HG03196 (cell line): Measurements from ENCODE around the gene PCAT6.
"Not testable (repeated sequence)": the region's sequence is repeated elsewhere in the genome, so short reads cannot be mapped to it uniquely, and the experiment has no call there.

Source experiments
- ATAC-seq: cut with Tn5 transposase; IDR thresholded peaks from one replicate; pipeline ENCODE4 v1.9.1; 2021; ENCODE audit not compliant: unreplicated experiment

The PCAT6 gene

GRCh38 chr1:202810615-202811295 is at the start of gene PCAT6:
Gene PCAT6, plus strand, starts transcription at chr1:202810954.
- peak; percentile 66 for ATAC-seq

GRCh38 chr1:202762019-202762418 is 48.7 kb upstream of the PCAT6 start:
- ATAC-seq: no peak

GRCh38 chr1:202765721-202766120 is 45.0 kb upstream of the PCAT6 start:
- ATAC-seq: no peak

GRCh38 chr1:202770135-202770534 is 40.6 kb upstream of the PCAT6 start:
- no peak for ATAC-seq

GRCh38 chr1:202781180-202781579 is 29.6 kb upstream of the PCAT6 start:
- no peak for ATAC-seq

GRCh38 chr1:202786804-202787203 is 23.9 kb upstream of the PCAT6 start:
- ATAC-seq: no peak

- ATAC-seq: no peak
These were observed 22.0 kb upstream of the PCAT6 start for GRCh38 chr1:202788800-202789199.

GRCh38 chr1:202791077-202791747 is 19.5 kb upstream of the PCAT6 start:
- no peak for ATAC-seq

GRCh38 chr1:202794051-202794740 is 16.6 kb upstream of the PCAT6 start:
- no peak for ATAC-seq

- ATAC-seq: not testable (repeated sequence)
These were observed 15.8 kb upstream of the PCAT6 start for GRCh38 chr1:202794931-202795330.

GRCh38 chr1:202796670-202797069 is 14.1 kb upstream of the PCAT6 start:
- ATAC-seq: no peak

GRCh38 chr1:202798260-202798659 is 12.5 kb upstream of the PCAT6 start:
- ATAC-seq: no peak

GRCh38 chr1:202798792-202799331 is 11.9 kb upstream of the PCAT6 start:
- no peak for ATAC-seq

- no peak for ATAC-seq
These were observed 10.0 kb upstream of the PCAT6 start for GRCh38 chr1:202800742-202801141.

GRCh38 chr1:202801175-202801574 is 9.6 kb upstream of the PCAT6 start:
- no peak for ATAC-seq

GRCh38 chr1:202802034-202802433 is 8.7 kb upstream of the PCAT6 start:
- ATAC-seq: no peak

- no peak for ATAC-seq
These were observed 7.5 kb upstream of the PCAT6 start for GRCh38 chr1:202802998-202803932.

GRCh38 chr1:202804126-202804525 is 6.6 kb upstream of the PCAT6 start:
- ATAC-seq: no peak

- ATAC-seq: no peak
These were observed 4.6 kb upstream of the PCAT6 start for GRCh38 chr1:202805886-202806844.
